SU-DHL-6 (cell line): ENCODE data around the gene PARL.

ENCODE experiments used
- CTCF ChIP-seq: fragments of 200-600 bp; sonication (generic); IDR thresholded peaks from one replicate; pipeline ENCODE4 v1.5.1; 2017; ENCODE audit warnings: antibody characterized with exemption, mild to moderate bottlenecking, low read length, moderate library complexity; ENCODE audit not compliant: insufficient read depth, poor library complexity, severe bottlenecking
- EZH2phosphoT487 ChIP-seq: fragments of 200-600 bp; sonication (generic), shearing (Covaris generic); conservative IDR thresholded peaks from 2 replicates; pipeline ENCODE4 v1.6.1; 2018; ENCODE audit warnings: mild to moderate bottlenecking, antibody characterized with exemption, low read length, moderate library complexity, mixed read lengths

GRCh38 chr3:183868796-183869195 lies 15.9 kb downstream of the PARL start:
- TF ChIP-seq CTCF (no peak), EZH2phosphoT487 (no peak)
